ENCODE results near the gene PLXNC1.

The PLXNC1 gene

DNA sequence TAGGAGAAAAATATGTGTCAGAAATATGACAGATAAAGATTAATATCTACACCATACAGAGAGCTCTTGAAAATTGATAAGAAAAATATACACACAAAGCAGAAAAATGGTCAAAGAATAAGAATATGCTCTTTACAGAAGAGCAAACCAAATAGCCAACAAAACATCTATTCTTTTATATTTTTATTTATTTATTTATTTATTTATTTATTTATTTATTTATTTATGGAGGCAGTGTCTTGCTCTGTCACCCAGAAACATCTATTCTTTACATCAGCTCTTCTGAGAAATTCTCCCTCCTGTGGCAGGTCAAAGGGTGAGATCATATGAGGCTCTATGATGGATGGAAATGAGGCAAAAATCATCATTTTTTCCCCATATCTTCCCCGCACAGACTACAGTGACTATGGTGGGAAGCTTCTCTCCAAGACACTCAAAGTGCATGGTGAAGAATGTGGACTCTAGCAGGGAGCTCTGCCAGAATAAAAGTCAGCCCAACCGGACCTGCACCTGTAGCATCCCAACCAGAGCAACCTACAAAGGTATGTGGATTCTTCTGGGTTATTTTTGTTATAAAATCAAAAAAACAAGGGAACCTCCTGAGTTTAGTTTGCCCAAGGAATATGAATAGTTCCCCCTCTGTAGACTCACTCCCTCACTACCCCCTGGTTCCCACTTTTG is 71.4 kb downstream of the PLXNC1 start:
- no peak for DNase-seq
- peaks cover 2% of the 10 kb centered on the region for H3K79me1 ChIP-seq (ENCODE audit: low read length)
- H3K79me2 ChIP-seq (ENCODE audit: control insufficient read depth, insufficient read depth, low read length, poor library complexity), result no peaks in the 10 kb centered on the region
- no peak overlapping the region for H2AK5ac ChIP-seq (ENCODE audit: low read length)
- no peak overlapping the region for H2BK120ac ChIP-seq (ENCODE audit: insufficient read depth, low read length, poor library complexity)
- no peak overlapping the region for H3K14ac ChIP-seq (ENCODE audit: low read length)
- no peak overlapping the region for H2BK5ac ChIP-seq (ENCODE audit: low read depth, low read length, poor library complexity)
- H3K9me3 ChIP-seq (ENCODE audit: insufficient read depth, low read depth, low read length), result no peaks in the 10 kb centered on the region
- no peak overlapping the region for H4K12ac ChIP-seq (ENCODE audit: low read depth, low read length)
- H3K4me2 ChIP-seq (ENCODE audit: low read length), result no peak overlapping the region
- H3K9ac ChIP-seq (ENCODE audit: low read length), result no peak overlapping the region
- no peaks in the 10 kb centered on the region for H3K36me3 ChIP-seq (ENCODE audit: control insufficient read depth in 1 of 2, insufficient read depth in 2 of 2, low read length in 2 of 2)
- no peak overlapping the region for H2BK12ac ChIP-seq (ENCODE audit: low read length)
- no peak overlapping the region for H4K8ac ChIP-seq (ENCODE audit: low read depth, low read length)
- H3K27ac ChIP-seq (ENCODE audit: low read depth, low read length), result no peak overlapping the region
- no peak overlapping the region for H2AFZ ChIP-seq (ENCODE audit: insufficient read depth, low read length, poor library complexity)
- no peaks in the 10 kb centered on the region for H3K27me3 ChIP-seq (ENCODE audit: insufficient read depth, low read length)
- no peak overlapping the region for H3K18ac ChIP-seq (ENCODE audit: low read length)
- no CpG with 5 or more reads among the region's 2 CpGs for WGBS (ENCODE audit: extremely low coverage, insufficient coverage, insufficient read length)
- H3K4ac ChIP-seq (ENCODE audit: low read depth, low read length), result no peak overlapping the region
- no peak overlapping the region for H3K4me3 ChIP-seq (ENCODE audit: low read depth, low read length)
- no peaks in the 10 kb centered on the region for H3K4me1 ChIP-seq (ENCODE audit: control insufficient read depth in 1 of 2, insufficient read depth in 2 of 2, low read length in 2 of 2)
- no peak overlapping the region for H4K91ac ChIP-seq (ENCODE audit: low read depth, low read length)
- H3K23ac ChIP-seq (ENCODE audit: low read length), result no peak overlapping the region

DNA sequence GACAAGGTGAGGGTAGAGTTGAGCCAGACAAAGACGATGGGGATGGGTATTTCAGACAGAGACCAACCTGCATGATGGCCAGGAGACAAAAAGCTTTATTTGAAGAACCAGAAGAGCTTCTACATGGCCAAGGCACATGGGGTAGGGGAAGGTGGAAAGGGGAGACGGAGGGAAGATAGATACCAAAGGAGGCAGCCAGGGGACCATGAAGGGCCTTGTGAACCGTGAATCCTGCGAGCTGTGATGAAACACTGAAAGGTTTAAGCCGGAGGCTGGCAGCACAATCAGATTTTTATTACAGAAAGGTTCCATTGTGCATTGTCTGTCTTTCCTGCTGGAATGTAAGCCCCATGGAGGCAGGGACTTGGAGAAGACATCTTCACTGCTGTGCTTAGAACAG is 72.4 kb downstream of the PLXNC1 start:
- H2BK120ac ChIP-seq (ENCODE audit: insufficient read depth, low read length, poor library complexity), result no peak overlapping the region
- no peak overlapping the region for H2BK12ac ChIP-seq (ENCODE audit: low read length)
- no peaks in the 10 kb centered on the region for H3K9me3 ChIP-seq (ENCODE audit: insufficient read depth, low read depth, low read length)
- H3K18ac ChIP-seq (ENCODE audit: low read length), result no peak overlapping the region
- WGBS (ENCODE audit: extremely low coverage, insufficient coverage, insufficient read length), result no CpG with 5 or more reads among the region's 5 CpGs
- H4K12ac ChIP-seq (ENCODE audit: low read depth, low read length), result no peak overlapping the region
- H2BK5ac ChIP-seq (ENCODE audit: low read depth, low read length, poor library complexity), result no peak overlapping the region
- no peaks in the 10 kb centered on the region for H3K4me1 ChIP-seq (ENCODE audit: control insufficient read depth in 1 of 2, insufficient read depth in 2 of 2, low read length in 2 of 2)
- no peak overlapping the region for H4K91ac ChIP-seq (ENCODE audit: low read depth, low read length)
- peaks cover 2% of the 10 kb centered on the region for H3K79me1 ChIP-seq (ENCODE audit: low read length)
- H3K9ac ChIP-seq (ENCODE audit: low read length), result no peak overlapping the region
- H3K23ac ChIP-seq (ENCODE audit: low read length), result no peak overlapping the region
- no peaks in the 10 kb centered on the region for H3K79me2 ChIP-seq (ENCODE audit: control insufficient read depth, insufficient read depth, low read length, poor library complexity)
- H3K27ac ChIP-seq (ENCODE audit: low read depth, low read length), result no peak overlapping the region
- H2AK5ac ChIP-seq (ENCODE audit: low read length), result no peak overlapping the region
- no peaks in the 10 kb centered on the region for H3K27me3 ChIP-seq (ENCODE audit: insufficient read depth, low read length)
- no peak overlapping the region for H2AFZ ChIP-seq (ENCODE audit: insufficient read depth, low read length, poor library complexity)
- DNase-seq, result no peak
- H3K4ac ChIP-seq (ENCODE audit: low read depth, low read length), result no peak overlapping the region
- no peak overlapping the region for H3K4me2 ChIP-seq (ENCODE audit: low read length)
- no peak overlapping the region for H3K14ac ChIP-seq (ENCODE audit: low read length)
- no peak overlapping the region for H3K4me3 ChIP-seq (ENCODE audit: low read depth, low read length)
- no peak overlapping the region for H4K8ac ChIP-seq (ENCODE audit: low read depth, low read length)
- no peaks in the 10 kb centered on the region for H3K36me3 ChIP-seq (ENCODE audit: control insufficient read depth in 1 of 2, insufficient read depth in 2 of 2, low read length in 2 of 2)

DNA sequence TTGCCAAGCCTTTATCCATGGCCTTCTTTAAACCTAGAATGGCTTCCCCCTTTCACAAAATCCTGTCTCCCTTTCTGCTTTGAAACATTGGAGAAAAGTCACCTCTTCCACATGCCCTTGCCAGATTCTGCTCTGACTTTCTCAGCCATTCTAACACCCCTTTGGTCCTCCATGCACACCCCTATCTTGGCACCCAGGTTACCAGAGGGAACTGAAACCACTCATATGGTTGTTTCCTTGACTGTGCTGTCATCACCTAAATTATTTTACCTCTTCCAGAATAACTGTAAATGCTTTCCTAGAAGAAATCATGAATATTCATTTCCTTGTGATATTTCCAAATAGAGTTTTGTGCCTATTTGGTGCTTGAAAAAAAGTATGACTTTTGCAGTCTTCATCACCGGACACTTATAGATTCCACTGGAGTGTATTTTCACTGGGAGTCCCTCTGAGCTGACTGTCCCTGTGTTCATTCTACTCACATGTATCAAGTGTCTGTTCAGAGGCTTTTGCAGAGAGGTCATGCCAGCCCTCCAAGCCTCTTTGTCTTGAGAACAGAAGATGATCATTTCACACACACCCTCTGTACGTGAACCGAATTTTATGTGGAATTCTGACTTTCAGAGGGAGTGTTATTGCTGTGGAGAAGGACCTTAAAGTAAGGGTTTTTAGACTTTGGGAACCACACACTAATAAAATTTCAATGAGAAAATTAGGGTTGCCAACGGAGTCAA is 74.1 kb downstream of the PLXNC1 start:
- Histone ChIP-seq H3K23ac (ENCODE audit: low read length) (no peak overlapping the region), H2AFZ (ENCODE audit: insufficient read depth, low read length, poor library complexity) (no peak overlapping the region), H3K9me3 (ENCODE audit: insufficient read depth, low read depth, low read length) (peaks cover 2% of the 10 kb centered on the region), H3K27ac (ENCODE audit: low read depth, low read length) (no peak overlapping the region), H2BK12ac (ENCODE audit: low read length) (no peak overlapping the region), H2BK5ac (ENCODE audit: low read depth, low read length, poor library complexity) (no peak overlapping the region), H3K4me1 (ENCODE audit: control insufficient read depth in 1 of 2, insufficient read depth in 2 of 2, low read length in 2 of 2) (no peaks in the 10 kb centered on the region), H3K79me2 (ENCODE audit: control insufficient read depth, insufficient read depth, low read length, poor library complexity) (no peaks in the 10 kb centered on the region), H3K4me3 (ENCODE audit: low read depth, low read length) (no peak overlapping the region), H3K79me1 (ENCODE audit: low read length) (peaks cover 2% of the 10 kb centered on the region), H4K91ac (ENCODE audit: low read depth, low read length) (no peak overlapping the region), H3K36me3 (ENCODE audit: control insufficient read depth in 1 of 2, insufficient read depth in 2 of 2, low read length in 2 of 2) (no peaks in the 10 kb centered on the region), H3K4me2 (ENCODE audit: low read length) (no peak overlapping the region), H4K12ac (ENCODE audit: low read depth, low read length) (no peak overlapping the region), H3K27me3 (ENCODE audit: insufficient read depth, low read length) (no peaks in the 10 kb centered on the region), H2BK120ac (ENCODE audit: insufficient read depth, low read length, poor library complexity) (no peak overlapping the region), H2AK5ac (ENCODE audit: low read length) (no peak overlapping the region), H3K4ac (ENCODE audit: low read depth, low read length) (no peak overlapping the region), H3K9ac (ENCODE audit: low read length) (no peak overlapping the region), H3K14ac (ENCODE audit: low read length) (no peak overlapping the region), H4K8ac (ENCODE audit: low read depth, low read length) (no peak overlapping the region), H3K18ac (ENCODE audit: low read length) (no peak overlapping the region)
- DNase-seq, result no peak
- no CpG with 5 or more reads among the region's 4 CpGs for WGBS (ENCODE audit: extremely low coverage, insufficient coverage, insufficient read length)

DNA sequence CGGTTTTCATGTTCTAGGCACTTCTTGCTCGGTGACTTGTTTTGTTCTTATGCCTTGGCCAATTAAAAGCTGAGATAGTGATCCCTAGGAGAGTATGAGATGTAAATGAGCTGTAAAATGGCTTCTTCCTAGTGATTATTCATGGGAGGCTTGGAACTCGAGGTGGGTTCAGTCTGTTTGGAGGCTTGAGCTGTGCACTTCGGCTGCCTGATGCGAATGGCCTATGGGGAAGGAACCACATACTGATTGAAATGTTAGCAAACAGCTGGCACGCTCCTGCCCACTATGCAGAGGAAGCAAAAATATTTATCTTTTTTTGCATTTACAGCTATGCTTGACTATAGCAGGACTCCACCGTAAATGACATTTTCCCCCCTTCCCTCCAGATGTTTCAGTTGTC is 75.5 kb downstream of the PLXNC1 start:
- no peak for DNase-seq
- Histone ChIP-seq H3K14ac (ENCODE audit: low read length) (no peak overlapping the region), H3K4ac (ENCODE audit: low read depth, low read length) (no peak overlapping the region), H2BK120ac (ENCODE audit: insufficient read depth, low read length, poor library complexity) (no peak overlapping the region), H3K23ac (ENCODE audit: low read length) (no peak overlapping the region), H3K4me3 (ENCODE audit: low read depth, low read length) (no peak overlapping the region), H3K18ac (ENCODE audit: low read length) (no peak overlapping the region), H4K12ac (ENCODE audit: low read depth, low read length) (no peak overlapping the region), H2AK5ac (ENCODE audit: low read length) (no peak overlapping the region), H3K9me3 (ENCODE audit: insufficient read depth, low read depth, low read length) (peaks cover 2% of the 10 kb centered on the region), H3K27ac (ENCODE audit: low read depth, low read length) (no peak overlapping the region), H3K9ac (ENCODE audit: low read length) (no peak overlapping the region), H4K8ac (ENCODE audit: low read depth, low read length) (no peak overlapping the region), H3K79me2 (ENCODE audit: control insufficient read depth, insufficient read depth, low read length, poor library complexity) (no peaks in the 10 kb centered on the region), H2BK5ac (ENCODE audit: low read depth, low read length, poor library complexity) (no peak overlapping the region), H3K4me1 (ENCODE audit: control insufficient read depth in 1 of 2, insufficient read depth in 2 of 2, low read length in 2 of 2) (no peaks in the 10 kb centered on the region), H3K36me3 (ENCODE audit: control insufficient read depth in 1 of 2, insufficient read depth in 2 of 2, low read length in 2 of 2) (no peaks in the 10 kb centered on the region), H3K4me2 (ENCODE audit: low read length) (no peak overlapping the region), H3K27me3 (ENCODE audit: insufficient read depth, low read length) (no peaks in the 10 kb centered on the region), H2AFZ (ENCODE audit: insufficient read depth, low read length, poor library complexity) (no peak overlapping the region), H2BK12ac (ENCODE audit: low read length) (no peak overlapping the region), H3K79me1 (ENCODE audit: low read length) (no peaks in the 10 kb centered on the region), H4K91ac (ENCODE audit: low read depth, low read length) (no peak overlapping the region)
- WGBS (ENCODE audit: extremely low coverage, insufficient coverage, insufficient read length), result no CpG with 5 or more reads among the region's 7 CpGs
